Activated CD4-positive, alpha-beta memory T cell treated with anti-CD3 and anti-CD28 coated beads, Interleukin-2, amount 10 ng/mL, durations not matched to agents 7 days and 5 days (primary cell): ENCODE results near the gene TTC39B. TPM values are rescaled to one million over a fixed set of nuclear protein-coding genes. Genes with fewer than 3 reads are reported as not detected.
"Not testable (repeated sequence)": the region's sequence is repeated elsewhere in the genome, so short reads cannot be mapped to it uniquely, and the experiment has no call there.

Source experiments
- CTCF ChIA-PET: fragments of 350-600 bp; sonication (Branson Sonifier 250); formaldehyde crosslinking; loops from one replicate; lab custom pipeline; 2021; ENCODE audit warnings: antibody characterized with exemption, inconsistent platforms; lab: Charles Lee
- POLR2A ChIA-PET: fragments of 350-600 bp; sonication (Branson Sonifier 250); formaldehyde crosslinking; loops from one replicate; lab custom pipeline; 2021; ENCODE audit warnings: antibody characterized with exemption; lab: Charles Lee
- DNase-seq: peaks from one replicate; pipeline ENCODE4 v3.0.0-alpha.2; 2020
- H3K27ac Mint-ChIP-seq: one replicate; pipeline ENCODE4 v1.8.0; 2021; ENCODE audit warnings: mild to moderate bottlenecking, mixed read lengths
- H3K27me3 Mint-ChIP-seq: one replicate; pipeline ENCODE4 v1.8.0; 2021; ENCODE audit warnings: mixed read lengths
- H3K36me3 Mint-ChIP-seq: one replicate; pipeline ENCODE4 v1.8.0; 2021; ENCODE audit warnings: low read depth, mixed read lengths
- H3K4me1 Mint-ChIP-seq: one replicate; pipeline ENCODE4 v1.8.0; 2021; ENCODE audit warnings: mixed read lengths
- H3K4me3 Mint-ChIP-seq: one replicate; pipeline ENCODE4 v1.8.0; 2021; ENCODE audit warnings: mild to moderate bottlenecking, mixed read lengths
- H3K9me3 Mint-ChIP-seq: one replicate; pipeline ENCODE4 v1.8.0; 2021; ENCODE audit warnings: mixed read lengths
- total RNA-seq, 2 experiments: library from RNA; stranded (reverse); gene quantifications; one replicate each; pipeline ENCODE4 v1.2.3, GENCODE V29; 2021

The TTC39B gene
- total RNA-seq, 2 experiments from 2014 or later = 27.5 to 29.6 TPM

DNA sequence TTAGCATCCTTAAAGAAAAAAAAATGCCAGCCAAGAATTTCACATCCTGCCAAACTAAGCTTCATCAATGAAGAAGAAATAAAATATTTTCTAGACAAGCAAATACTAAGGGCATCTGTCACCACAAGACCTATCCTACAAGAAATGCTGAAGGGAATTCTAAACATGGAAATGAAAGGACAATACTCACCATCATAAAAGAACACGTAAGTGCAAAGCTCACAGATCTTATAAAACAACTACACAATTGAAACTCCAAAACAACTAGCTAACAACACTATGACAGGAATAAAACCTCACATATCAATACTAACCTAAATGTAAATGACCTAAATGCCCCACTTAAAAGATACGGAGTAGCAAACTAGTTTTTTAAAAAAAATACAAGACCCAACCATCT lies 71.4 kb downstream of the TTC39B start:
- DNase-seq = no peak
- ChIA-PET CTCF (interaction anchor here (0.7 kb wide), 1 partner anchor 33 kb away, joined by 3 read pairs; no protein-coding TSS in a partner anchor), POLR2A (no interaction called here)
- Mint-ChIP-seq H3K36me3 (peaks cover 37% of the 10 kb centered on the region), H3K27me3 (no peaks in the 10 kb centered on the region), H3K4me3 (no peak overlapping the region), H3K4me1 (peaks cover 3% of the 10 kb centered on the region), H3K9me3 (peaks cover 34% of the 10 kb centered on the region), H3K27ac (no peak overlapping the region)

- DNase-seq, H3K4me1 Mint-ChIP-seq, H3K27me3 Mint-ChIP-seq, H3K4me3 Mint-ChIP-seq, POLR2A ChIA-PET, CTCF ChIA-PET, H3K27ac Mint-ChIP-seq: not testable (repeated sequence)
- Mint-ChIP-seq H3K36me3 (peaks cover 34% of the 10 kb centered on the region), H3K9me3 (peaks cover 34% of the 10 kb centered on the region)
Measured at GRCh38 chr9:15233941-15234490, 73.0 kb downstream of the TTC39B start.

DNA sequence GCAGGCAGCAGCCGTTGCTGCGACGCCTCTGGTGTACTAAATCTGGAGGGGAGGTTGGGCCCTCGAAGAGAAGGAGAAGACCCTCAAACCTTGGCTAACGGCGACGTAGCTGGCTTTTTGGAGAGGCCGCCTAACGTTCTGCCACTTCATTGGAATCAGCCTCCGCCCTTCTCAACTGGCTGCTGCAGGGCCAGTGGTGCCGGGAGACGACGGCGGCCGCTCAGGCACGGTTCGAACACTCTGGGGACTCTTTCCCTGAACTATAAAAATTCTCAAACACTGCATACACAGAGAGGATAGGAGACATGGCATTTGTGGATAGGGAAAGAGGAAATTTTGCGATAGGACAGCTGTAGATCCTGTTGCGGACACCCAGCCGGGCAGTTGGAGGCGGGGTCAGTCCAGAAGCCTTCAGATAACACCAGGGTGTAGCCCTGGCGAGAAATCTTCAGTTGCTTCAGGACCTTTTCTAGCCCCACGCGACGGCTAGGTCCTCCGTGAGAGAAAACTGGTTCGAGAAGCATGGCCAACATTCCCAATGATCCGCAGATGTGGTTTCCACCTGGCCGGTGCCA lies 74.2 kb downstream of the TTC39B start:
- H3K27me3 Mint-ChIP-seq, H3K4me3 Mint-ChIP-seq, DNase-seq, POLR2A ChIA-PET, H3K27ac Mint-ChIP-seq: not testable (repeated sequence)
- CTCF ChIA-PET = interaction anchor here (1.6 to 1.8 kb wide), 3 partner anchors 12 to 20 kb away, joined by 5 to 9 read pairs (median 8); no protein-coding TSS in a partner anchor
- Mint-ChIP-seq H3K36me3 (peaks cover 27% of the 10 kb centered on the region), H3K4me1 (peaks cover 12% of the 10 kb centered on the region), H3K9me3 (peaks cover 27% of the 10 kb centered on the region)

DNA sequence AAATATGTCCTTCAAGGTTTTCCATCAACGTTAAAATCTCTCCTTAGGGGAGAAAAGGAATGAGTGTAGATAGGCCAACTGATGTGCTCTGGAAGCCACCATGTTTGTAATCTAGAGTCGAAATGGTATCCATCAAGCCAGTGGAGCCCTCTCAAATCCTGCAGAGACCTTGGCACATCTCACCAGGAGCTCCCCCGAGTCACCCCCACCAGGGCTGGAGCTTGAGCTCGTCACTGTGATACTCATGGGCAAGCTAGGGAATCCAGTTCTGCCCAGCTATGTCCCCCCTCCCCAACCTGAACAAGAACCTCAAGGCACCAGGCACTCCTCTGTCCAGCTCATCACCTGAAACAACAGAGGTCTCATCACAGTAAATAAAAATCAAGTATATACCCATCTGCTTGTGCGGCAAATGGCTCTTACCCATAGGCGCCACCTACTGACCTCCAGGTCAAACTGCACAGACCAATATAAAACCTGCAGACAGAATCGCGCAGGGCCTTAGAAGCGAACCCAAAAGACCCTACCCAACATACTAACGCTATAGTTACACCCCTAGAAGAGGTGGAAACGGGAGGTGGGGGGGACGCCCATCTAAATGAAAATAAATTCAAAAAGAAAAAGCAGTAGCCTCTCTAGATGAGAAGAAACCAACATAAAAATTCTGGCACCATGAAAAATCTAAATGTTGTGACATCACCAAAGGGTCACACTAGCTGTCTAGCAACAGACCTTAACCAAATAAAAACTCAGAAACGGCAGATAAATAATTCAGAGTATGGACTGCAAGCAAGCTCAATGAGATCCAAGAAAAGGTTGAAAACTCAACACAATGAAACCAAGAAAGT lies 75.0 kb downstream of the TTC39B start:
- H3K27ac Mint-ChIP-seq = no peak overlapping the region
- peaks cover 12% of the 10 kb centered on the region for H3K4me1 Mint-ChIP-seq

DNA sequence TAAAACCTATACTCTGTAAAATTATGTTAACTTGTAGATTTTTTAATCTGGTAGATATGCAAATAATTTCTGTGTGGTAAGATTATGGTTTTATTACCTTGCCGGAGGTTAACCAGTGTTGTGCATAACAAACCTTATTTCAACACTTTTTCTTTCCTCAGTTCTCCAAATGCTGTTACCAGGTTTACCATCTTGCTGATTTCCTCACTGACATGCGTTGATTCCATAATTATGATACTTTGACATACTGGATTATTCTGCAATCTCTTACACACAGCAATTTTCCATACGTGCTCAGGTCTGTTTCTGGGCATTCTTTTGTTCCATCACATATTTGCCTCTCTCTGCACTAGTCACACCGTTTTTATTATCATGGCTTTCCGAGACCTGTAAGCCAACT lies 77.6 kb downstream of the TTC39B start:
- Mint-ChIP-seq H3K27ac (no peak overlapping the region), H3K4me3 (no peak overlapping the region), H3K9me3 (peaks cover 3% of the 10 kb centered on the region), H3K4me1 (peaks cover 9% of the 10 kb centered on the region), H3K27me3 (no peaks in the 10 kb centered on the region), H3K36me3 (peaks cover 4% of the 10 kb centered on the region)
- ChIA-PET POLR2A (no interaction called here), CTCF (no interaction called here)
- DNase-seq = no peak

More for the DNA sequence above, 75.0 kb downstream of the TTC39B start:
- Mint-ChIP-seq H3K4me3 (no peak overlapping the region), H3K27me3 (no peaks in the 10 kb centered on the region), H3K36me3 (peaks cover 19% of the 10 kb centered on the region), H3K9me3 (peaks cover 19% of the 10 kb centered on the region)
- ChIA-PET CTCF (interaction anchor here (0.6 to 1.8 kb wide), 10 partner anchors 11 to 301 kb away, joined by 3 to 9 read pairs (median 4); no protein-coding TSS in a partner anchor), POLR2A (no interaction called here)
- no peak for DNase-seq

- POLR2A ChIA-PET = no interaction called here
Measured at GRCh38 chr9:15227491-15227890, 79.5 kb downstream of the TTC39B start.

DNA sequence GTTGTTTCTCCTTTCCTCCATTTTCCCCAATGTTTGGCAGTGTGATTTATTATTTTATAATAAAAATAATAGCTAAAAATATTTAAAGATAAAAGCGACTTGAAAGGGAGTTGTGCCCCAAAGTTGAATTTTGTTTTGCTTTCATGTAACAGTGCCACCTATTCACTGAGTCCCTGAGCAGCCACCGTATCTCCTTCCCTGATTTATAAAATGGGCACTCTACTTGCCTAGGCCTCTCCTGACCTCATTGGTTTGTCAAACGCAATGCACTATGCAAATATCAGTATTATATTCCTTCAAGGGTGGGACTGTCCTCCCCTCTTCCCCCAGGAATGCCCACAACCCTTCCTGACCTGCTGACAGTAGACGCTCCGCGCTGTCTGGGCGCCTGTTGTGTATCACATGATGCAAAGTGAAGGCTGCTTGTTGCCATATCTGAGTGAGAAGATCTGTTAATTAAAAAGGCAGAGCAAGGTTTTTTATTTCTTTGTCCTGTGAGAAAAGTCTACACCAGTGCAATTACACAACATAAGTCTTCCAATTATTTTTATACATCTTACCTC lies 81.4 kb downstream of the TTC39B start:
- Mint-ChIP-seq H3K4me1 (peaks cover 9% of the 10 kb centered on the region), H3K36me3 (peaks cover 16% of the 10 kb centered on the region), H3K9me3 (no peaks in the 10 kb centered on the region), H3K4me3 (no peak overlapping the region), H3K27ac (no peak overlapping the region), H3K27me3 (no peaks in the 10 kb centered on the region)
- ChIA-PET POLR2A (no interaction called here), CTCF (interaction anchor here (2.0 to 2.4 kb wide), 2 partner anchors 13 to 15 kb away, joined by 7 to 8 read pairs; no protein-coding TSS in a partner anchor)
- DNase-seq = no peak

More at GRCh38 chr9:15227491-15227890, 79.5 kb downstream of the TTC39B start:
- no peak overlapping the region for H3K27ac Mint-ChIP-seq
- H3K4me3 Mint-ChIP-seq = no peak overlapping the region
- no peaks in the 10 kb centered on the region for H3K27me3 Mint-ChIP-seq
- peaks cover 9% of the 10 kb centered on the region for H3K4me1 Mint-ChIP-seq
- CTCF ChIA-PET = no interaction called here
- no peak for DNase-seq
- H3K36me3 Mint-ChIP-seq = peaks cover 13% of the 10 kb centered on the region
- peaks cover 2% of the 10 kb centered on the region for H3K9me3 Mint-ChIP-seq

GRCh38 chr9:15222313-15222712 lies 84.7 kb downstream of the TTC39B start:
- Mint-ChIP-seq H3K27ac (no peak overlapping the region), H3K36me3 (peaks cover 12% of the 10 kb centered on the region), H3K4me3 (no peak overlapping the region), H3K27me3 (no peaks in the 10 kb centered on the region), H3K9me3 (no peaks in the 10 kb centered on the region), H3K4me1 (no peaks in the 10 kb centered on the region)
- ChIA-PET POLR2A (no interaction called here), CTCF (interaction anchor here (1.2 to 3.0 kb wide), 3 partner anchors 10 to 56 kb away, joined by 3 to 9 read pairs (median 5); no protein-coding TSS in a partner anchor)
- DNase-seq = no peak

- peaks cover 12% of the 10 kb centered on the region for H3K36me3 Mint-ChIP-seq
- no peaks in the 10 kb centered on the region for H3K27me3 Mint-ChIP-seq
- POLR2A ChIA-PET = no interaction called here
- no peak overlapping the region for H3K4me3 Mint-ChIP-seq
- CTCF ChIA-PET = interaction anchor here (1.2 to 3.0 kb wide), 2 partner anchors 10 to 56 kb away, joined by 3 to 9 read pairs; no protein-coding TSS in a partner anchor
- H3K27ac Mint-ChIP-seq = no peak overlapping the region
- no peaks in the 10 kb centered on the region for H3K4me1 Mint-ChIP-seq
- DNase-seq = no peak
- H3K9me3 Mint-ChIP-seq = no peaks in the 10 kb centered on the region
Measured at GRCh38 chr9:15221746-15222145, 85.3 kb downstream of the TTC39B start.

GRCh38 chr9:15220658-15221318 lies 86.2 kb downstream of the TTC39B start:
- DNase-seq = no peak
- Mint-ChIP-seq H3K36me3 (peaks cover 12% of the 10 kb centered on the region), H3K4me1 (no peaks in the 10 kb centered on the region), H3K4me3 (no peak overlapping the region), H3K27me3 (no peaks in the 10 kb centered on the region), H3K9me3 (no peaks in the 10 kb centered on the region), H3K27ac (no peak overlapping the region)
- CTCF ChIA-PET = interaction anchor here (3.0 kb wide), 1 partner anchor 11 kb away, joined by 9 read pairs; no protein-coding TSS in a partner anchor
- POLR2A ChIA-PET = no interaction called here

- Mint-ChIP-seq H3K27ac (no peak overlapping the region), H3K4me1 (no peaks in the 10 kb centered on the region), H3K9me3 (no peaks in the 10 kb centered on the region), H3K4me3 (no peak overlapping the region), H3K27me3 (no peaks in the 10 kb centered on the region), H3K36me3 (peaks cover 12% of the 10 kb centered on the region)
- DNase-seq = no peak
- ChIA-PET POLR2A (no interaction called here), CTCF (interaction anchor here (0.5 to 3.0 kb wide), 3 partner anchors 12 to 389 kb away, joined by 3 to 9 read pairs (median 4); no protein-coding TSS in a partner anchor)
Measured at GRCh38 chr9:15219546-15219945, 87.5 kb downstream of the TTC39B start.

- Mint-ChIP-seq H3K4me3 (no peak overlapping the region), H3K4me1 (no peaks in the 10 kb centered on the region), H3K27me3 (no peaks in the 10 kb centered on the region), H3K9me3 (no peaks in the 10 kb centered on the region), H3K27ac (no peak overlapping the region), H3K36me3 (peaks cover 8% of the 10 kb centered on the region)
- no peak for DNase-seq
- CTCF ChIA-PET = interaction anchor here (0.5 to 0.8 kb wide), 2 partner anchors 9 to 67 kb away, joined by 3 read pairs; no protein-coding TSS in a partner anchor
- POLR2A ChIA-PET = no interaction called here
Measured at GRCh38 chr9:15218994-15219393, 88.0 kb downstream of the TTC39B start.
